ENCODE results near the gene AFAP1L1. TPM values are rescaled to one million over a fixed set of nuclear protein-coding genes. Genes with fewer than 3 reads are reported as not detected.

Gene AFAP1L1
- total RNA-seq, 1 donor from 2014 or later: 49.3 TPM

DNA sequence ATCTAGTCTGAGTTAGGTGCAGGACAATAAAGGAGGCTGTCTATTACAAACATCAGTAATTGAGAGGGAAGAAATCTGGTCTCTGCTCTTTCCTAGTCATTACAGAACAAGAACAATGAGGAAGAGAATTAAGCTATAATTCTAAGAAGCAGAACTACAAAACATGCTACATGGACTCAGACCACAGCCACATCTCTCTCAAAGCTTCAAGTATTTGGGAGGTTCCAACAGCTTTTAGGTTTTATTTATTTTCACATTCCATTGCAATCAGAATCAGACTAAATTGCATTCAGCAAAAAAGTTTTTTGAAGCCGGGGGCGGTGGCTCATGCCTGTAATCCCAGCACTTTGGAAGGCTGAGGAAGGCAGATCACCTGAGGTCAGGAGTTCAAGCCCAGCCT lies 72.5 kb downstream of the AFAP1L1 start:
- no peak for DNase-seq (ENCODE audit: low spot score)

DNA sequence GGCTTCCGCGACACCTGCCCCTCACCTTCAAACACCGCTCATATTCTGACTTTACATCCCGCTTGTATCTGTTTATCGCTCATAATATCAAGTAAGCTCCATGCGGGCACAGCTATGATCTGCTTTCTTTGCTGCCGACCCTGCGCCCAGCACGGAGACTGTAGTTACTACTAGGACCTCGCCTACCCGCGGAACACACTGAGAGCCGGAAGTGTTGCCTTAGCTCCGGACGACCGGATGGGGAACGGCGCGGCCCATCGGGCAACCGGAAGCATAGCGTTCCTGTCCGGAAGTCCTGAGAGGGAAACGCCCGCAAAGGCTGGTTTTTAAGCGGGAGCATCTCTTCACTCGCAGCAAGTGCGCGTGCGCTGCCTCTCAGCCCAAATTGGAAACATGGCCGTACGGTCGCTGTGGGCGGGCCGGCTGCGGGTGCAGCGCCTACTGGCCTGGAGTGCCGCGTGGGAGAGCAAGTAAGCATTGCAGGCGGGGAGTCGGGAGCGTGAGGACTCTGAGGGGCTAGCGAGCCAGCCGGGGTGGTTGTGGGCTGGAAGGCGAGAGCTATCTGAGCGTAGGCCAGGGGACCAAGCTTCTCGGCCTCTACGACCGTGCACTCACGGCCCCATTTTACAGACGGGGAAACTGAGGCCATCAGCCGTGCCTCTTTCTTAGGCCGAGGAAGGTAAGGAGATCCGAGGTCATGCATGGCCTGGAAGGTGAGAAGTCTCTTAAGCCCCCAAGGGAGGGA lies 73.7 kb downstream of the AFAP1L1 start, which contains the start of gene GRPEL2:
Gene GRPEL2, plus strand, starts transcription at position 353 of the 745 bp plus-strand sequence. Its CDS starts 41 bp downstream, at position 394.
- peak; percentile 95 for DNase-seq (ENCODE audit: low spot score)

DNA sequence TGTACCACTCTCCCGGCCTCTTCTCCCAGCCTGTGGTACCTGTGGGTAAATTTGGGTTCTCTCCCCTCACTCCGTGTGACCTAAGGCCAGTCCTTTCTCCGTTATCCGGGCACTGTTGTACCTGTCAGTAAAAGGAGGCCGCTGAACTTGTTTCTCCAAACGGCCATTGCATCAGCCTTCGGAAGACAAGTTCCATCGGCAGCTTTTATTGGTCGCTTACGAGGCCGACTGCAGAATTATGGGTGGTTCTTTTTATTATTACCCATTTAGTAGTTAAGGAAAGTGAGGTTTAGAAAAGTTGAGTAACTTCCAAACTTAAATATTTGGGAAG lies 74.2 kb downstream of the AFAP1L1 start:
- no peak for DNase-seq (ENCODE audit: low spot score)

DNA sequence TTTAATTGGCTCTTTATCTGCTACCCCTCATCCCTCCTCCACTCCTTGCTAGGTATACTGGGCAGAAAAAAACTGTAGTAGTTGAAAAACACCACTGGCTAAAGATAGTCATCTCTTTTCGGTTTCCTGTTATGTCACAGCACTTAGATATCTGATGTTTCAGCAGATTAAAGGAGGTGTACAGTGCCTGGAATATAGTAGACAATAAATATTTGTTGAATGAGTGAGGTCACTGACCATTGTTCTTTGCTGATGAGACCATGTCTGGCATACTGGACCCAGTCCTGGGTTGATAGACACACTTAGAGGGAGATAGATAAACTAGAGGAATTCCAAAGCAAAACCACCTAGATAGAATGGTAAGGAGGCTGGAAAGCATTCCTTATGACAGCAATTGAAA lies 76.9 kb downstream of the AFAP1L1 start:
- no peak for DNase-seq (ENCODE audit: low spot score)

DNA sequence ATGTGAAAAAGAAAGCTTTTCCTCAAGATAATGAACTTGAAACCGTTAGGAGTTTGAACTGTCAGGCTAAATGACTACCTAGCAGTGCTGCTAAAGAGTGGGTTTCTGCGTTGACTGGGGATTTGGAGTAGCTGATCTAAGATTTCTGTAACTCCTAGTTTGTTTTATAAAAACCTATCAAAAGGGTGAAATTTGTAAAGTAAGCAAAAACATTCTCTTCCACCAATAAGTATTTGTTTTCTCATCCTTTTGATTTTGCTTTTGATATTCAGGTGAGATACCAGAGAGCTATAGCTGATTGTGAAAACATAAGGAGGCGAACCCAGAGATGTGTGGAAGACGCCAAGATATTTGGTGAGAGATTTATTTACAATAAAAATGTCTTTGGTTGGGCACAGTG lies 77.7 kb downstream of the AFAP1L1 start:
- no peak for DNase-seq (ENCODE audit: low spot score)

DNA sequence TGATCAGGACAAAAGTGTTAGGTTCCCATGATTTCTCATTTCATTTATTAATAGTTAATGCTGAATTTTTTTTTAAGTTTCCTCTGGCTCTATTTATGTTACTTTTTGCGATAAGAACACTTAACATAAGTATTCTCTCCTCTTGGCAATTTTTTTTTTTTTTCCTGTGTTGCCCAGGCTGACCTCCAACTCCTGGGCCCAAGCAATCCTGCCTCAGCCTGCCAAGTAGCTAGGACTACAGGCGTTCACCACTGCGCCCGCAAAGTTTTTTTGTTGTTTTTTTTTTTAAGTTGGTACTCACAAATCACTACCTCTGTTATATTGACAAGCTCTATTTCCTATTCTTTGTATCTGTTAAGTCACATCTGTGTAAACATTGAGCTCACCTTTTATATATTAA lies 80.5 kb downstream of the AFAP1L1 start:
- no peak for DNase-seq (ENCODE audit: low spot score)

DNA sequence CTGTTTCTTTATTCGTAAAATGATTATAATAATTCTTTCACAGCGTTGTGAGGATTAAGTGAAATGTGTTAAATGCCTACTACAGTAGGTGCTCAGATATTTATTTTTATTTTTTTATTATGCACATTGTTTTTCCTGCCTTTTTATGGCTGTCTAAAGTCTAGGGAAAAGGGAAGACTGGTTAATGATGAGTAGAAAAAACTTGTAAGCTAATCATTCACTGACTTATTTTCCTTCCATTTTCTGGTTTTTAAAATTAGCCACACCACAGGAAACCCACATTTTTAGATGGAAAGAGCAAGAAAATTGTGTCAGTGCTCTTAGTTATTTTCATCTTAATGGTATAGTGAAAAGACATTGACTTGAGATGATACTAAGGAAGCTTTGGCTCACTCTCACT lies 82.3 kb downstream of the AFAP1L1 start:
- DNase-seq (ENCODE audit: low spot score): no peak

DNA sequence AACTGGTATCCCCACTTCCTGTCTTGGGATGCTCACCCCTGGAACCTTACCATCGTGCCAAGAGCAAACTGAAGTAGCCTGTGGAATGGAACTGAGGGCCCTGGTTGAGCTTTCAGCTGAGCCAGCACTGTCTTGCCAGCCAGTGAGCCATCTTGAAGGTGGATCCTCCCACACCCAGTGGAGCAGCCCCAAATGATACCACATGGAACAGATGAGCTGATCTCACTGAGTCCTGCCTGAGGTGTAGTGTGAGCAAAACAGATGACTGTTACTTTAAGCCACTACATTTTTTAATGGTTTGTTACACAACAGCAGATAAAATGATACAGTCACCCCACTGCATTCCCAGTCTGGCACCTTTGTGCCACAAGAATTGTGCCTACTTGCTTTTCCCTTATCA lies 84.0 kb downstream of the AFAP1L1 start:
- no peak for DNase-seq (ENCODE audit: low spot score)

DNA sequence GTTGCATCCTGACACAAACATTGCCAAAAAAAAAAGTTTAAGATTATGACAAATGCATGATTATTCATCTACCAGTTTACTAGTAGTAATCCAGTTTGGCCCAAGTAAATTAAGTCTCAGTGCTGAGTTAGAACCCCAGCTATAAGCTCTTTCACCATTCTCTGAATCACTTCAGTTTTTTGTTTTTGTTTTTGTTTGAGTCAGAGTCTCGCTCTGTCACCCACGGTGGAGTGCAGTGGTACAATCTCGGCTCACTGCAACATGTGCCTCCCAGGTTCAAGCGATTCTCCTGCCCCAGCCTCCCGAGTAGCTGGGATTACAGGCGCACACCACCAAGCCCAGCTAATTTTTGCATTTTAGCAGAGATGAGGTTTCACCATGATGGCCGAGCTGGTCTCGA lies 84.7 kb downstream of the AFAP1L1 start:
- DNase-seq (ENCODE audit: low spot score): no peak

DNA sequence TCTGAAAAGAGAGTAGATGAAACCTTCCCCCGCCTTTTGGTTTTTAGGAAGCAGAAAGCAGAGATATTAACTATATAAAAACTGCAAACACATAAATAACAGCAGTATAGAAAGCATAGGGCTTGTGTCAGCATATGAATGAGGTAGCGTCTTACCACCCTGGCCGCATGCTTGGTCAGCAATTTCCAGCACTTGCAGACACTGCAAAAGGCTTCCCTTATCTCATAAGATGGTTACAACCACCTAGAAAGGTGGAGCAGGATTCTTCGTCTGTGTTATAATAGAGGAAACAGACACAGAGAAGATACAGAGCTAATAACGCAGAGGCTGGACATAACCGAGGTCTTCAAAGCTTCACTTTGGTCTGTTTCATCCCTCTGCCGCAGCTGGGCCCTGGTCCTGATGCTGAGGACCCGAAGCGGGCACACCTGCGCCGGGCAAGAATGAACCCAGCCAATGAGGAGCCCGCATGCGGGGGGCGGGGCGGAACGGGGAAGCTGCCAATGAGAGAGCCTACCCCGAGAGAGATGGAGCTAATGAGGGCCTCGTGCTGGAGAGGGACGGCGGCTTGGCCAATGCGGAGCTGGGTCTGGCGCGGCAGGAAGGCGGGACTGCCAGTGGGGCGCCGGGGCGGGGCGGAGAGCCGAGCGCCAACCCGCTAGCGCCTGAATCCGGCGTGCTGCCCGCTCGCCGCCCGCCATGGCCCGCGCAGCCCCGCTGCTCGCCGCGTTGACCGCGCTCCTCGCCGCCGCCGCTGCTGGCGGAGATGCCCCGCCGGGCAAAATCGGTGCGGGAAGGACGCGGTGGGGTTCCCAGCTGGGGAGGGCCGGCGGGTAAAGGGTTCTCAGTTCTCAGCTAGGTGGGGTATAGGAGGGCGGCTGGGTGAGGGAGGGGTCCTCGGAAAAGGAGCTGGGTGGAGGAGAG lies 86.0 kb downstream of the AFAP1L1 start, which contains the start of gene PCYOX1L:
Gene PCYOX1L, plus strand, starts transcription at position 677 of the 924 bp plus-strand sequence. Its CDS starts 23 bp downstream, at position 700.
- peak; percentile 98 for DNase-seq (ENCODE audit: low spot score)

DNA sequence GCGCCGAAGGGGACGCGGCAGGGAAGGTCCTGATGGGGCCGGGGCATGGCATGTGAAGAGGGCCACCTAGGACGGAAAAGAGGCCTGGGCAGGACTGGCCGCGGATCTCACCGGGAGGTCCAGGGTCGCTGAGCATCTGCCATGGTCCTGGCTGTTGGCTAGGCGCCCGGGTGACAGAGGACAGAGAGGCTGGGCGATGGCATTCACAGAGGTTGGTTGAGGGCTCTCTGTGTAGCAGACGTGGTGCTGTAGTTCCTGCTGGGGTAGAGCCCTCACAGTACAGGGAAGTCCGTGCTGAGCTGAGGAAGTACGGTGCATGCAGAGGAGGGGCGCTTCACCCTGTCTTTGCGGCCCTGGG lies 86.6 kb downstream of the AFAP1L1 start:
- no peak for DNase-seq (ENCODE audit: low spot score)

DNA sequence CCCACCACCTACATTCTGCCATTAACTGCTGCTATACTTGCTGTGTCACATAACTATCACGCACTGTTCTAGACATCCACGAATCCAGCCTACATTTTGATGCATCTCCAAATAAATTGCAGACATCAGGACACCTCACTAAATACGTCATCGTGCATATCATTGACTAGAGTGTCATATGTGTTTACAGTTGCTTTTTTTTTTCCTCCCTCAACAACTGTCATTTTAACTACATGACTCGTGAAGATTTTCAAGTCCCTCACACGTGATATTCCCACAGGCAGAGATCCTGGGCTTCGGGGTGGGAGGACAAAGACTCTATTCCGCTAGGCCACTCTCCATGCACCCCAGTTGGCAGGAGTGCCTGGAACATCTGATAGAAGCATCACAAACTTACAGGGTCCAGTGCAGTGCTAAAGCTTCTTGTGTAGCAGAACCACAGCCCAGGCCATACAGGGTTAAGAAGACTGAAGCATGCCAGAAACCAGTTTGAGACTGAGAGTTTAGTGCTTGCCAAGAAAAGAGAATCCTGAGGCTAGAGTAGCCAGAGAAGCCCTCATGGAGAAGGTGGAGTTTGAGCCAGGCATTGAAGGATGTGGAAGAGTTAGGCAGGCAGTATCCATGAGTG lies 87.3 kb downstream of the AFAP1L1 start:
- no peak for DNase-seq (ENCODE audit: low spot score)

DNA sequence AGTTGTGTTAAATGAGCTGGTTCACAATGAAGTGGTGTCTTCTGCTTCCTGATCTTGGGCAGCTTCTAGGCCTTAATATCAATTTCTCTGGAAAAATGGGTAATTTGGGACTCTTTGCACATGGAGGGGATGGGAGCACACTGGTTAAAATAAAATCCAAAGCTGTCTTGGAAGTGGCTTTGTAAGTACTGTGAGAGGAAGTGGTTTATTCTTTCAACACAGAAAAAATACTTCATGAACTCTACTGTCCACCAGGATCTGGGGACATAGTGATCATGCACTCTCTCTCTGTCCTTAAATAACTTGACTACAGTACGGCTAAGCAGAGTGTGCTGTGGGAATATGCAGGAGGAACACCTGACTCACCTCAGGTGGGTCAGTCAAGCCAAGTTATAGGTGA lies 88.6 kb downstream of the AFAP1L1 start:
- no peak for DNase-seq (ENCODE audit: low spot score)

DNA sequence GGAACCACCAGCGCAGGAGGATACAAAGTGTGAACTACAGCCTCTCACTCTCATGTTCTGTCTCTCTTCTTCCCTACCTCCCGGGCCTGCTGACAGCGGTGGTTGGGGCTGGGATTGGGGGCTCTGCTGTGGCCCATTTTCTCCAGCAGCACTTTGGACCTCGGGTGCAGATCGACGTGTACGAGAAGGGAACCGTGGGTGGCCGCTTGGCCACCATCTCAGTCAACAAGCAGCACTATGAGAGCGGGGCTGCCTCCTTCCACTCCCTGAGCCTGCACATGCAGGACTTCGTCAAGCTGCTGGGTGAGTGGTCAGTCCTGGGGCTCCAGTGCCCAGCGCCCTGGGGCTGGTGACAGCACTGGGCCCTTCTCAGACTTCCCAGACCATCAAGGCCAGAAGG lies 90.9 kb downstream of the AFAP1L1 start:
- no peak for DNase-seq (ENCODE audit: low spot score)

DNA sequence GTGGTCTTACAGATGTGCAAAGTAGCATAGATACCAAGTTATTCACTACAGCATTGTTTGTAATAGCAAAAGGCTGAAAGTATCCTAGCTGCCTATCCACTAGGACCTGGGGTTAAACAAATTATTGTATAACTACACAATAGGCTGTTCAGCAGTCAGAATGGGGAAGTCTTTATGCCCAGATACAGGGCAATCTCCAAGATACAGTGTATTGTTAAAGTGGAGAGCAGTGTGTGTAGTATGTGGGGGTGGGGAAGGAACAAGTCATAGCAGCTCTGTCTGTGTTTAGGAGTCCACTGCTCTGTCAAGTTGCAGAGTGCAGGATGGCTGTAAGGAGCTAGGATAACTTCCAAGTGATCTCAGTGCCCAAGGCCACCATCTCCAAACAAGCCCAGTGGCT lies 91.7 kb downstream of the AFAP1L1 start:
- no peak for DNase-seq (ENCODE audit: low spot score)

DNA sequence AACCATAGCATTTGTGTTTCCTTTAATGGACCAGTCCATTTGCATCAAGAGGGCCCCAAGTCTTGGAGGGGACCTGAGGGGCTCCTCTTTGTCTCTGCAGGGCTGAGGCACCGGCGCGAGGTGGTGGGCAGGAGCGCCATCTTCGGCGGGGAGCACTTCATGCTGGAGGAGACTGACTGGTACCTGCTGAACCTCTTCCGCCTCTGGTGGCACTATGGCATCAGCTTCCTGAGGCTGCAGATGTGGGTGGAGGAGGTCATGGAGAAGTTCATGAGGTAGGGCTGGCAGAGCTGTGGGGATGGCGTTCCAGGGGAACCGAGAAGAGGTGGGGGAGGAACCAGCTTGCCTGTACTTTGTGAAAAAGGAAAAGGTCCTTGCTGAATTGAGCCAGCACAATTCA lies 92.3 kb downstream of the AFAP1L1 start:
- no peak for DNase-seq (ENCODE audit: low spot score)

DNA sequence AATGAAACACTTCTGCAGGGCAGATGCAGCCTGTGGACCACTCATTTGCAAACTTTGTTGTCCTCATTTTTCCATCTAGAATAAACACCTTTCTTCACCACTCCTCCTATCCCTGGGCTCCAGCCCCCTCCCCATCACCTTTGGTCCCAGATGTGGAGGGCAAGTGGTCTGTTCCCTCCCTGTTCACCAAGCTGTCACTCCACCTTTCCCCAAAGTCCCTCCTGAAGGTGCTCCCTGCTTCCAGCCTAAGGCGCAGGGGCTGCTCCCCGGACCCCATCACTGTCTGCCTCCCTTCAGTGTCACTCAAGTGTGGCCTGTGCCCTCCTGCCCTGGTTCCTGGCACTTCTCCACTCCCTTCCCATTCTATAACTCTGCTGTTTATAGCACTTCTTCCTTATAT lies 93.1 kb downstream of the AFAP1L1 start:
- DNase-seq (ENCODE audit: low spot score): no peak

DNA sequence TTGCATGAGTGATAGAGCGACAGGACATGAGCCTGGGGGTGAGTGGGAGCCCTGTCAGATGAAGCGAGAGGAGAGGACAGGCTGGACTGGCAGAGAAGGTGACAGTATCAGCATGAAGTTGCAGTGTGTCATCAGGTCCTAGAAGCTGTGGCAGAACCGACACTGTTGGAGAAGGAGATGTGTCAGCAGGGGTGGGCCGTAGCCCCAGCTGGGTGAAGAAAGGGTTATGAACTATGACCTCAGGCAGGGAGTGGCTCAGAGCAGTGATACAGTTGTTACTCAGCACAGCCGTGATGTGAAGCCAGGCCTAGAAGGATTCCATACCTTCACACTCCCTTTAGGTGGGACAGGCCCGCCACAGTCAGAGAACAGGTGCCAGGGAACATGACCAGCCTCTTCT lies 93.8 kb downstream of the AFAP1L1 start:
- DNase-seq (ENCODE audit: low spot score): no peak

DNA sequence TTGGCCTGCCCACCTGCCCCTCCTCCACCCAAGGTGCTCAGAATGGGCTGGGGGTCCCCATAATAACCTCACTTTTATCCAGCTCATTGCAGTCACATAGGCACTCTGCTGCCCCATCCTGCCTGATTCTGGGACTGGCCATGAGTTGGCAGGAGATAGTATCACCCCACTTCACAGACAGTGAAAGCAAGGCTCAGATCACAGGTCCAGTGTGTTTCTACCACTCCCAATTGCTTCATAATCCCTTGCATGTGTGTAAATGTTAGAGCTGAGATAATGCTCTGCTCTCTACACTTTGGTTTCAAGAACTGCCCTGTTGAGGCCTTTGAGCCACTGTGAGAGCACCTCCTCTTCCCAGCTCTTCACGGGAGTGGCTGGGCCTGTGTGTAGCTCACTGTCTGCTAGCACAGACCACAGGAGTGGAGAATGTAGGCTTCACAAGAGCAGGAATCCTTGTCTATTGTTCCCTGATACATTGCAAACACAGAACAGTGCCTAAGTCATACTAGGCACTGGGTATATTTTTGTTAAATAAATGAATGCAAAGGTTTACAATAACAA lies 94.6 kb downstream of the AFAP1L1 start:
- no peak for DNase-seq (ENCODE audit: low spot score)

DNA sequence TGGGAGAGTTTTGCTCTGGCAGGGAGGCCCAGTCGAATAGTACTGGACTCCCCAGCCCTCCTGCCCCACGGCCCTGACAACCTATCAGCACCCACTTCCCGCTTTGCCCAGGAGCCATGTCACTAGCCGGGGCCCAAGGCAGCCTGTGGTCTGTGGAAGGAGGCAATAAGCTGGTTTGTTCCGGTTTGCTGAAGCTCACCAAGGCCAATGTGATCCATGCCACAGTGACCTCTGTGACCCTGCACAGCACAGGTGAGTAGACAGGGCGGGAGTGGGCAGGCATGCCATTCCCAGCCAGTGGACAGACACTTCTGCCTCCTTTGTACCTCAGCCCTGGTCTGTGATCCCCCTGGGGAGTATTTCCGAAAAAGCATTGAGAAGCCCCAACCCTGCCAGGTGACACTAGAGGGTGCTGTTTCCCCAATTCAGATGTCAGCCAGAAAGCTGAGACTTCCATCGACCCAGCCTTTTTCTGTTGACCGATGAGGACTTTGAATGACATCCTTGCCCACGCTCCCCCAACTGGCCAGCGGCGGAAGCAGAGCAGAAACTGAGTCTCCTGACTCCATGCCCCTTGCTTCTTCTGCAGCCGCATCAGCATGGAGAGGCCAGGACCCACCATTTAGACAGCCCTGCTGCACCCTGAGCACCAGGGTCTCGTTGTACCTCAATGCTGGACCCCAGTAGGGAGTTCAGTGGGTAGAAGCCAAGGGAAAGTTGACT lies 95.8 kb downstream of the AFAP1L1 start:
- no peak for DNase-seq (ENCODE audit: low spot score)
